Stimulated activated CD8-positive, alpha-beta memory T cell treated with anti-CD3 and anti-CD28 coated beads, Interleukin-12 subunit alpha, Interleukin-12 subunit beta, amount 100 ng/mL, for 24 hours (primary cell): Measurements from ENCODE around the gene BCL2L14.

Experiments used
- DNase-seq: peaks from one replicate; pipeline ENCODE4 v3.0.0-alpha.2; 2020; ENCODE audit errors: extremely low read depth

Gene BCL2L14, protein sequence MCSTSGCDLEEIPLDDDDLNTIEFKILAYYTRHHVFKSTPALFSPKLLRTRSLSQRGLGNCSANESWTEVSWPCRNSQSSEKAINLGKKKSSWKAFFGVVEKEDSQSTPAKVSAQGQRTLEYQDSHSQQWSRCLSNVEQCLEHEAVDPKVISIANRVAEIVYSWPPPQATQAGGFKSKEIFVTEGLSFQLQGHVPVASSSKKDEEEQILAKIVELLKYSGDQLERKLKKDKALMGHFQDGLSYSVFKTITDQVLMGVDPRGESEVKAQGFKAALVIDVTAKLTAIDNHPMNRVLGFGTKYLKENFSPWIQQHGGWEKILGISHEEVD

DNA sequence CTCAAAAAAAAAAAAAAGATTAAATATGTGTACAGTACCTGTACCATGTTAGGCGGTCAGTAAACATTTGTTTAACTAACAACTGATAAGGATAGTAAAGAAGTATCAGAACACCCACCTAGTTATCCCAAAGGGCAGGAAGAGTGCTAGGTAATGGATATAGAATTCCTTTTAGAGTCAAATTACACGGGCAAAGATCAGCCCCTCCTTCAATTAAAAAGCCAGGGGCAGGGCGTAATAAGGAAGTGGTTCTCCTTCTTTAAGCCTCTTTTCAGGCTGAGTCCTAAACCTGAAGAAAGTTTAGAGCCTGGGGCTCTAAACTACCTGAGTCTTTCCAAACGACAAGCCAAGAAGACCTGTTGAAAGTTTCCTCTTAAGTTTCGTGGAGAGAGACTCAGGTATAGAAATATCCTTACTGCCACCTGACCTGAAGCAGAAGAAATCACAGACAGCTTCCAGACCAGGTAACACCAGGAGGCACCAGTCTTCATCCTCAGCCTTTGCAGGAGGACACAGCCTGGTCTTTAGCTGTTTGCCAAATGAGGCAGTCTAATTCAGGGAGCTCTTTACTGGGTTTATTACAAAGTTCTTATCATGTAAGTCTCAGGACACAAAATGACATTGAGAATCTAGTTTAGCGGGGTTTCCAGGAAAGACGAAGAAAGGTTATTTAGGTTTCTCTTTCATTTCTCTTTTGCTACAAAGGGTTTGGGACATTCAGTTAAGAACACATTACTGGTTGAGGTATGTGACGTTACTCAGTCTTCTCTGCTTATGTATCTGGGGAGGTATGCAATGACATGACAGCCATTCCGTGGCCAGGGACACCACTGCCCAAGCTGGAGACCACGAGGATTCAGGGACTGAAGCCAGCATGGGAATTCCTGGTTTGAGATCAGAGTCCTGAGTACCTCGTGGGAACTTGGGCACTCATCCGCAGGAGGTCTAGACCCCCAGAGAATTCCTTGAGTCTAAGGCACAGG is at the start of gene BCL2L14:
Gene BCL2L14, plus strand, starts transcription at position 266 of the 983 bp plus-strand sequence. CDS start 8,367 bp downstream, outside the sequence.
- no peak for DNase-seq

DNA sequence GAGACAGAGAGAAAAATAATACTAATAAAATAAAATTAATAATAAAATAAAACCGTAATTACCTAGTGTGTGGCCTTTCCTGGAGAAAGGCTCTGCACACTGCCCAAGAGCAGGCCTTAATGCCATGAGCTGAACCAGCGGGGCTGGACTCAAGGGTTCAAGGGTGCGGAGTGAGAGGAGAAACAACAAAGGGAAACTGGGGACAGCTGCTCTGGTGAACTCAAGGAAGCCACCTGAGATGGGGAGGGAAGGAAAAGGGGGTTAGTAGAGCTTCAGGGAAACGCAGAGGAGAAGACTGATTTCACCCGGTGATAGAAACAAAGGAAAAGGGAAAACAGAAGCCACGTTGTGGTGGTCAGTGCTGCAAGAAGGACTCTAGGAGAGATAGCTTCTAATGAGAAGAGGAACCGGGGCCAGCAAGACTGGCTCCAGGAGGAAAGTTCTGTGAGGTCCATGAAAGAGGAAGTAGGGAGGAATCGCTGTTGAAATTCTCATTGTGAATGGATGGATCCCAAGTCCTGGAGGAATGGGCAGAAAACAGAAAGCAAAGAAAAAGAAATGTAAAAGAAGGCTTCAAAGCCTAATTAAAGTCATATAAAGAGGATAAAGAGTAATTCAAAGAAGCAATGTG is 48.3 kb upstream of the BCL2L14 start:
- no peak for DNase-seq

DNA sequence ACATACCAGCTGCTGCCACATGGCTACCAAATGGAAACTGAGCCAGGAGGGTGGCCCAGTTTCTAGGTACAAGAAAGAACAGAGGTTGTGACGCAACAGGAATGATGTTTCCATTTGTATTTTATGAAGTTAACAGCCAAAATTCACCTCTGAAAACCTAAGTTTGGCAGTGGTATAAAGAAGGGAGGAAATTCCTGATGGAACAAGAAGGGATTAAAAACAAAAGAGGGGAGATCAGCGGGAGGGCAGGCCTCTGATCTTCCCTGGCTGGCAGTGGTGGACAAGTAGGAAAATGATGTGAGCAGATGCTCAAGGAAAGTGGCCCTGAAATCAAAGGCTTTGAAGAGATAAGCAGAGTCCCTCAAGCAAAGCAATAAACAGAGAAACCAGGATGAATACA is 47.3 kb upstream of the BCL2L14 start:
- no peak for DNase-seq

DNA sequence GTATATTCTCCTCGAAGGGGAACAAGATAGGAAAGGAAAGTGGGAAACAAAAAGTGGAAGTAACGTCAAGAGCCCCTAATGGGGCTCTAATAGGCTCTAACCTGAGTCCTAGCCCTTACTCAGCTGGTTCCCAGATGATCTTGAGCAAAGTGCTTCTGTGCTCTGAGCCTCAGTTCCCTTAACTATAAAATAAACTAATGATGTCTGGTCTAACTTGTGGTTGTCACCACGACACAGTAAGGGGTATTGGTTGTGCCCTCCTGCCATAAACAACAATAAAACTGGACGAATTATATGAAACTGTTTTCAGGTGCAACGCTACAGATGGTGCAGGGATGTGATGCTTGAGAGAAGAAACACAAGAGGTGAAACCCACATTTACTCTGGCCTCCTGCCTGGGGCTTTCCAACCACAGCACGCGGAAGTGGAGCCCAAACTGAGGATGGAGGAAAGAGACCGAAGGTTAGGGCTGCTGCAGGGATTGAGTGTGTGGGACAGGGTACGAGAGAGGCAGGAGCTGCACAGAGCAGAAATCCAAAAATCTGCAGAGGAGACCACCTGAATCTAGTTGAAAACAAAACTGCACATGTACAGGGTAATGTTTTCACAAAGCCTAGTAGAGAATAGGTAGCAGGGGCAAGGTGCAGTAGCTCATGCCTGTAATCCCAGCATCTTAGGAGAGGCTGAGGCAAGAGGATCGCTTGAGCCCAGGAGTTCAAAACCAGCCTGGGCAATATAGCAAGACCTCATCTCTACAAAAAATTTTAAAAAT is 45.6 kb upstream of the BCL2L14 start:
- no peak for DNase-seq

DNA sequence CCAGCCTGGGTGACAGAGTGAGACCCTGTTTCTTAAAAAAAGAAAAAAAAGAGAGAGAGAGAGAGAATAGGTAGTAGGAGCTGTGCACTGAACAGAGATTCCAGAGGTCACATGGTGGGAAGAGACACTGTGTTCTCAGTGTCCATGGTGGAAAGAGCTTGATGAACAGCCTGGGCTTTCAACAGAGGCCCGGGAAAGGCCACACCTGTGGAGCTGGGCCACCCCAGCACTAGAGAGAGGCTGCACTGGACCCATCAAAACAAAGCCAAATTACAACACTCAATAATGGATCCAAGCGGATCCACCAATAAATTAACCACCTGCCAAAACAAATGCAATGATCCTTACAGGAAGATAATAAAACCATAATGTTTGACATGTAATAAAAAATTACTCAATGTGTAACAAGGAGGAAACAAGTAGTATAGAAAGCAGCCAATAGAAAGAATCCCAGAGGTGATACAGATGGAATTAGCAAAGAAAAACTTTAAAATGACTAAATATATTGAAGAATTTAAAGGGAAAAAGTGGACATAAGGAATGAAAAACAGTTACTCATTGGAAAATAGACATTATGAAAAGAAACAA is 44.8 kb upstream of the BCL2L14 start:
- DNase-seq: no peak

DNA sequence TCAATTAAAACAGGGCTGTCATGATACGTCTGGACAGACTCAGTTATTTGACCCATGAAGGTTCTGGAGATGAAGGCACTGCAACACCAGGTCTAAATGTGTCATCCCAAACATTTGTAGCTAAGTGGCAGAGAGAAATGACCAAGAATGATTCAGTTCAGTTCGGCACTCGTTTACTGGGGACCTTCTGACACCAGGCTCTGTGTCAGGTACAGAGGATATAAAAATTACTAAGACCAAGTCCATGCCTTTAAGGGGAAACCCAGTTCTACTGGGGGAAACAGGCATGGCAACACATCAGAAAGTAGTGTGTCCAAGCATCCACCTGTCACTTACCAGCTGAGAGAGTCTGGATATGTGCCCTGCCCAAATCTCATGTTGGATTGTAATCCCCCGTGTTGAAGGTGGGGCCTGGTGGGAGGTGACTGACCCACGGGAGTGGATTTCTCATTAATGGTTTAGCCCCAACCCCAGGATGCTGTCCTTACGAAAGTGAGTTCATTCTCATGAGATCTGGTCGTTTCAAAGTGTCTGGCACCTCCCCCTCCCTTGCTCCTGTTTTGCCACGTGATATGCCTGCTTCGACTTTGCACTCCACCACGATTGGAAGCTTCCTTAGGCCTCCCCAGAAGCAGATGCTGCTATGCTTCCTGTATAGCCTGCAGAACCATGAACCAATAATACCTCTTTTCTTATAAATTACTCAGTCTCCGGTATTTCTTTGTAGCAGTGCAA is 41.9 kb upstream of the BCL2L14 start:
- DNase-seq: no peak

DNA sequence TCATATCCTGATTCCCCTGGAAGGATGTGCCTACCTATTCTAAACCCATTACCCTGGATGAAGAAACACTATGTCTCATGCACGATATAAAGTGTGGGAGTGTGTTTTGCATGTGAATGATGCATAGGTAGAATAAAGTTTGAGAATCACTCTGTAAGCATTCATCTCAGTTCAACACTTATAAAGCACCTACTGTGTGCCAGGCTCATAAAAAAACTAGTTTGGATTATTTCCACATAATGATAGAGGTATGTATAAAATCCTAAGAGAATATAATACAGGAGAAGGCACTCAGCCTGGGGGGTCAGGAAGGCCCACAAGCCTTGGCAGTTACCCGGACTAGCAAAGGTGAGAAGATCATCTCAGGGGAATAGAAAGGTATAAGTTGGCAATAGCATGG is 41.1 kb upstream of the BCL2L14 start:
- DNase-seq: no peak

DNA sequence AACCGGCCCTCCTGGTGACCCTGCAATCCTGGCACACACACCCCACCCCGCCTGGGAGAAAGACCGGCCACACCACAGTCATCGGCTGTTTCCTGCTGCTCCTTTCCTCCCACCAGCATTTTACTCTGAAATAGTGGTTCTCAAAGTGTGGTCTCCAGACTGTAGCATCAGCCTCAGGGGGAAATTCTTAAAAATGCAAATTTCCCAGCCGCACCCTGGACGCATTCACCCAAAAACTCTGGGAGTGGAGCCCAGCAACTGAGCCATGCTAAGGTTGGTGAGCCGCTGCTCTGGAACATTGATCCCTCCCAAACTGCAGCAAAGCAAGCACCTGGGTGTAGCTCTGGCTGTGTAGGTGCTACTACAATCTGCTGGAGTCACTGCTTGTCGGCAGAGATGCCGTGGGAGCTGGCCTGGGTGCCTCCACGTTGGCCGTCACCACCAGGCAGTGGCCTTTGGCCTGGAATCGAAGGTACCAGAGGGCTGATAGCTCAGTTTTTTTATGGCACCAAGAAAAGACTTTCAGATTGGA is 38.4 kb upstream of the BCL2L14 start:
- no peak for DNase-seq

DNA sequence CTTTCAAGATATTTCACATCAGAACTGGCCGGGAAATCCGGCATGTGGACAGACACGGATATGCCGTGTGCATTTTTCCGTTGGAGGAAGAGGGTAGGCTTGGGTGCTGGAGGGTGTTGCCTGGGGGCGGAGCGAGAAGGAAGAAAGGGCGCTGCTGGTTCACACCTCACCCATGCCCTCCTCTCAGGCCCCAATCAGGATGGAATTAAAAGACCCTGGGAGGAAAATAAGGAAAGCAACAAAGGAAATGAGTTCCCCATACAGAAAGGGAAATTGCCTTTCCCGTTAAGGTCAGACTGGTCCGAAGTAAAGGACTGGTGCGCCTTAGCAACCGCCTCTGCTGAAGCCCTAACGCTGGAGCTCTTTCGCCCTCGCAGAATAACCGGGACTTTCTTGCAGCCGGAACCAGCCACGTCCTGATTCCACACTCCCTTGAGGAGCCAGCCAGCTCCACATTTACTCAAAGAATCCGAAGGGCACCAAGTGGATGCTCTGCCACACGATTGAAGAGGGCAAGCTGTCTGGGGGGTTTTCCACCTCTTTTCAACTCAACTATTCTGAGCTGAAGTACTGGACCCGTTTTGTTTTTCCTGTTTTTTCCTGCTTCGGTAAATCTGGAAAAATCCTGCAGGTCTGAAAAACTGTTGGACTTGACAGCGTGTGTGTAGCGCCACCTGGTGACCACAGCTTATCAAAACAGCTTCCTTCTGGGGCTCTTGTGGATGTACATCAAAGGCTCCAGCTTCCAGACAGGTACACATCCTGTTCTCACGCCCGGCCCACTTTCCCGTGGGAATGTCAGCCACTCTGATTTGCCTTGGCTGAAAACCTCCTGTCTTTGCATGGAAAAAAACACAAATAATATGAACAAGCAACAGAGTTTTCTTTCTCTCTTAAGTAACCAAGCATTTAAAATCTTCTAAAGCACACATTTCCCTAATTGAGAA is 37.6 kb upstream of the BCL2L14 start:
- DNase-seq: no peak

DNA sequence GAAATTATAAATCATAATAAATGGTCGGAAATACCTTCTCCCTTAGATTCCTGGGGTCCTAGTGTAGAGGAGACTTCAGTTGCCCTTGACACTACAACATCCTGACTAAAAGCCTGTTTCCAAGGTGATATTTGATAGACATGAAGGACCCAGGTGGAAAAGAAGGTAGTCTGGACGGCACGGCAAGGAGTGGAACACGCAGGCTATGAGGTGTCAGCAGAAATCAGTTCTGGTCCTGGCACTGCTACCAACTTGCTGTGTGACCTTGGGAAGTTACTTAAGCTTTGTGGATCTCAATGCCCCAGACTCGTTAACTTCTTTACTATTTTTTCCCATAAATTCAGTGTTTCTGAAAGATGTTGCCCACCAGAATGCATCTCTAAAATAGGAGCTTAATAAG is 36.9 kb upstream of the BCL2L14 start:
- DNase-seq: no peak

DNA sequence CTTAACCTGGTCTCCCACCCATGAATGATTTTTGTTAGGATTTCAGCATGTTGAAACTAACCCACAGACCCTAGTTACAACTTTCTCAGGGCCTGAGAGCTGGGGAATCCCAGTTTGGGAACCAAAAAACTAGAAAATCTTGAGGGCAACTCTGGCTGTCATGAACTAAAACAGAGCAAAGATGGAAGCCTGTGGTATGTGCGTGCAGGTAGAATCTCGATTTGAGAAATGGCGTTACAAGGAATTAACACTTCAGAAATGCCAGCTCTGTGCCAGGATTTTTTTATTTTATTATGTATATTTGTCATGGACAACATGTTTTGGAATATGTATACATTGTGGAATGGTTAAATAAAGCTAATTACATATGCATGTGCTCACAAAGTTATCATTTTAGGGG is 36.4 kb upstream of the BCL2L14 start:
- no peak for DNase-seq

DNA sequence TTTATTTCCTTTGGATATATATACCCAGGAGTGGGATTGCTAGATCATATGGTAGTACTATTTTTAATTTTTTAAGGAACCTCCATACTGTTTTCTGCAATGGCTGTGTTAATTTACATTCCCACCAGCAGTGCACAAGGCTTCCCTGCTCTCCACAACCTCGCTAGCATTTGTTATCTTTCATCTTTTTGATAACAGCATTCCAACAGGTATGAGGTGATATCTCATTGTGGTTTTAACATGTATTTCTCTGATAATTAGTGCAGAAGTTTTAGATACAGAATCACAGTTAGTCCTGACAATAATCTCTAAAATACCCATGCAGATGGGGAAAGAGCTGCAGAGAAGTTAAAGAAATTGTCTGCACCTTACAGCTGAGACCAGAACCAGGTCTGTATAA is 35.5 kb upstream of the BCL2L14 start:
- DNase-seq: no peak

DNA sequence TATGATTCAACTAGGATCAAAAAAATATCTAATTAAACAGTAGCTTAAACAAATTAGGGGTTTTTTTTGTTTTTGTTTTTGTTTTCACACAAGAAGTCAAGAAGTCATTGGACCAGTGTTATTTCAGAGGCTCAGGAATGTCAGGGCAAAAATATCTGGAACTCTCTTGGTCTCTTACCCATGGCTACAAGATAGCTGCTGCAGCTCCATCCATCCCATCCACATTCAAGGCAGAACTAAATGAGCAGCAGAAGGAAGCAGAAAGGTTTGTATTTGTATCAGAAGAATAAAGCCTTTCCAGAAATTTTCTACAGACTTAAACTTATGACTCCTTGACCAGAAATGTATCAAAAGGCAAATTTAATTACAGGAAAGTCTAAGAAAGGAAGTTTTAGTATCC is 33.8 kb upstream of the BCL2L14 start:
- DNase-seq: no peak

DNA sequence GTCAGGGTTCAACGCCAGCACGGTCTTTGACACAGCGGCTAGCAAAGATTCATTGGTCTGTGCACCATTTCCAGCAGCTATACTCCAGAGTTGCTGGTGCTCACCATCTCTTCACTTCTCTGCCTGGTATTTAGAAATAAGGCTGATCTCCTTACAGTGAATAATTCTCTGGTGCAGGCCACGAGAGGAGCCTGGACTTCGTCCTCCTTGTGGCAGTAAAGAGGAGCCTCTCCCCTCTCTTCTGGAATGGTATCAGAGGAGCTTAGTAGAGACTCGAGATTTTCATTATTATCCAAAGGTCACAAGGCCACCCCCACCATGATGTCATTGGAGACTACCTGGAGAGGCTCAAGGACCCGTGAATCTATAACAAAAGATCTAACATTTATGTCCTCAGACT is 30.8 kb upstream of the BCL2L14 start:
- no peak for DNase-seq

DNA sequence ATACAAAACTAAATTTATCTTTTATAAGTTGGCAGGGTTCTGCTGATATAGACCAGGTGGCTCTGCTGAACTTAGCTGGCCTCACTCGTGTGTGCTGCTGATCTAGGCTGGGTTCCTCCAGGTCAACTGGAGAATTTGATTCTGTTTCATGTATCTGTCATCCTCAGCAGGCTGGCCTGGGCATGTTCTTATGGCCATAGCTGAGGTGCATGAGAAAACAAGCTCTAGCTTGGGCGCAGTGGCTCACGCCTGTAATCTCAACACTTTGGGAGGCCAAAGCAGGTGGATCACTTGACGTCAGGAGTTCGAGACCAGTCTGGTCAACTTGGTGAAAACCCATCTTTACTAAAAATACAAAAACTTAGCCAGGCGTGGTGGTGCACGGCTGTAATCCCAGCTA is 24.3 kb upstream of the BCL2L14 start:
- no peak for DNase-seq

DNA sequence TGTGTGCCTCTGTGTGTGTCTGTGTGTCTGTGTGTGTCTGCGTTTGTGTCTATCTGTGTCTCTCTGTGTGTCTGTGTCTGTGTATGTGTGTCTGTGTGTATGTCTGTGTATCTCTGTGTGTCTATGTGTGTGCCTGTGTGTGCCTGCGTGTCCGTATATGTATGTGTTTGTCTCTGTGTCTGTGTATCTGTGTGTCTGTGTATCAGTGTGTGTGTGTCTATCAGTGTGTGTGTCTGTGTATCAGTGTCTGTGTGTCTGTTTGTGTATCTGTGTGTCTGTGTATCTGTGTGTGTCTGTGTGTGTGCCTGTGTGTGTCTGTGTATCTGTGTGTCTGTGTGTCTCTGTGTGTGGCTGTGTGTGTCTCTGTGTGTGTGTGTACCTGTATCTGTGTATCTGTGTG is 23.1 kb upstream of the BCL2L14 start:
- no peak for DNase-seq

DNA sequence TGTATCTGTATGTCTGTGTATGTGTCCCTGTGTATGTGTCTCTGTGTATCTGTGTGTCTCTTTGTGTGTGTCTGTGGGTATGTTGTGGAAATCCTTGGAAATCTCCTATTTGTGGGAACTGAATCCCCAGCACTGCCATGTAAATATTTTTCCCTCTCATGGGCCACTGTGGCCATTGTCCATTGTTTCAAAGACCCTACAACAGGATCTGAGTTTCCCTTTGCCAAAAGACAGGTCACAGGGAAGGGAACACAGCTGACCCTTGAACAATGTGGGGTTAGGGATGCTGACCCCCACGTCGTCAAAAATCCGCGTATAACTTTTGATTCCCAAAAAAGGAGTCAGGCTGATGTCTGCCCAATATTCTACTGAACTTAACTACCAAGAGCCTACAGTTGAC is 22.5 kb upstream of the BCL2L14 start:
- DNase-seq: no peak

DNA sequence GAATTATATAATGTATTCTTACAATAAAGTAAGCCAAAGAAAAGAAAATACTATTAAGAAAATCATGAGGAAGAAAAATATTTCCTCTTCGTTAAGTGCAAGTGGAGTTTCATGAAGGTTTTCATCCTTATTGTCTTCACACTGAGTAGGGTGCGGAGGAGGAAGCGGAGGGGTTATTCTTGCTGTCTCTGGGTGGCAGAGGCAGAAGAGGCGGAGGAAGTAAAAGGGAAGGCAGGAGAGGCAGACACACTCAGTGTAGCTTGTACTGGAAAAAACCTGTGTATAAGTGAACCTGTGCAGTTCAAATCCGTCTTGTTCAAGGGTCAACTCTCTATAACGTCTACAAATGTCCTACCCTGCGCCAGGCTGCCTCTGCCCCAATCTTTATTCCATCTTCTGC is 22.0 kb upstream of the BCL2L14 start:
- no peak for DNase-seq

DNA sequence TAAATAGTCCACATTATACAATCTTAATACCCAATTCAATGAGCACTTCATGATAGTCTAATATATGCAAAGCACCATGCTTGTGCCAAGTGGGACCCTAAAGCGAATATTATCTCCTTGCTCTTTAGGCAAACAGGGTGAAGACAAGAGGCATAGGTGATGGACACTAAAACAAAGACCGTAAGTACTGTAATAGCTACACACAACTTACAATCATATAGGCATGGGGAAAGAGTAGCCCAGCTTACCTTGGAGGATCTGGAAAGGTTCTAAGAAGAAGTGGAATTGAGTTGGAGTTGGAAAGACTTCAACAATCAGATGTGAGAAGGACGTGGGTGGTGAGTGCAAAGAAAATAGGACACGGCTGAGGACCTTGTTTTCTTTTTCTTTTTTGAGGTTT is 19.1 kb upstream of the BCL2L14 start:
- DNase-seq: no peak
